ENCODE data around the gene SIRT4.

SIRT4 gene

GRCh38 chr12:120258323-120258896 lies 43.7 kb upstream of the SIRT4 start:
- no peak for DNase-seq
- peak overlapping the region in 1 of 2 experiments; percentile 37 for H3K4me3 ChIP-seq (ENCODE audit: insufficient read depth in 1 of 2, low read depth in 1 of 2, low read length in 2 of 2)
- H3K27me3 ChIP-seq (ENCODE audit: control insufficient read depth in 1 of 2, insufficient read depth in 1 of 2, low read length in 2 of 2): no peaks in the 10 kb centered on the region
- H3K9me3 ChIP-seq (ENCODE audit: control insufficient read depth, low read length): no peaks in the 10 kb centered on the region
- H3K18ac ChIP-seq (ENCODE audit: low read depth in 1 of 2, low read length in 2 of 2): peak overlapping the region in 1 of 2 experiments; percentile 3
- peaks cover 9 to 43% of the 10 kb centered on the region in 2 experiments for H3K36me3 ChIP-seq (ENCODE audit: control insufficient read depth in 1 of 2, insufficient read depth in 2 of 2, low read depth in 1 of 2, low read length in 2 of 2)
- H3K4me2 ChIP-seq (ENCODE audit: low read length, poor library complexity, severe bottlenecking): no peak overlapping the region
- H3K27ac ChIP-seq (ENCODE audit: low read length, poor library complexity, severe bottlenecking): no peak overlapping the region
- H2AK5ac ChIP-seq (ENCODE audit: low read length, severe bottlenecking): no peak overlapping the region
- no peak overlapping the region for H2BK5ac ChIP-seq (ENCODE audit: low read depth, low read length, poor library complexity, severe bottlenecking)
- no peak overlapping the region for H2BK120ac ChIP-seq (ENCODE audit: low read depth, low read length)
- peaks cover 30% of the 10 kb centered on the region for H3K4me1 ChIP-seq (ENCODE audit: control insufficient read depth, insufficient read depth, low read depth, low read length)
- WGBS: 96% methylated on average over 4 of the region's 5 CpGs
- H2AFZ ChIP-seq (ENCODE audit: low read depth, low read length): no peak overlapping the region
- H3K4ac ChIP-seq (ENCODE audit: low read depth in 1 of 2, low read length in 2 of 2): peak overlapping the region in 1 of 2 experiments; percentile 31
- H4K8ac ChIP-seq (ENCODE audit: low read length): no peak overlapping the region
- H3K23ac ChIP-seq (ENCODE audit: low read length in 2 of 2): no peak overlapping the region
- H3K14ac ChIP-seq (ENCODE audit: low read length in 2 of 2): peak overlapping the region in 1 of 2 experiments; percentile 92
- H2BK12ac ChIP-seq (ENCODE audit: low read length in 2 of 2): no peak overlapping the region
- peak overlapping the region; percentile 2 for H3K9ac ChIP-seq (ENCODE audit: low read length)
- H4K91ac ChIP-seq (ENCODE audit: low read length): peak overlapping the region; percentile 53
- no peak overlapping the region for H2BK15ac ChIP-seq (ENCODE audit: low read depth, poor library complexity, severe bottlenecking)
- no peaks in the 10 kb centered on the region for H3K79me1 ChIP-seq (replicated peaks; ENCODE audit: low read length, poor library complexity, severe bottlenecking)

- DNase-seq: no peak
Measured at GRCh38 chr12:120259418-120260202, 42.5 kb upstream of the SIRT4 start.

GRCh38 chr12:120260607-120261006 lies 41.5 kb upstream of the SIRT4 start:
- no peak overlapping the region for H2BK12ac ChIP-seq (ENCODE audit: low read length in 2 of 2)
- H3K79me1 ChIP-seq (replicated peaks; ENCODE audit: low read length, poor library complexity, severe bottlenecking): no peaks in the 10 kb centered on the region
- peaks cover 37% of the 10 kb centered on the region for H3K4me1 ChIP-seq (ENCODE audit: control insufficient read depth, insufficient read depth, low read depth, low read length)
- H4K8ac ChIP-seq (ENCODE audit: low read length): no peak overlapping the region
- no peaks in the 10 kb centered on the region for H3K27me3 ChIP-seq (ENCODE audit: control insufficient read depth in 1 of 2, insufficient read depth in 1 of 2, low read length in 2 of 2)
- no peak overlapping the region for H3K27ac ChIP-seq (ENCODE audit: low read length, poor library complexity, severe bottlenecking)
- H2AFZ ChIP-seq (ENCODE audit: low read depth, low read length): no peak overlapping the region
- no peaks in the 10 kb centered on the region for H3K9me3 ChIP-seq (ENCODE audit: control insufficient read depth, low read length)
- no peak overlapping the region for H3K4me2 ChIP-seq (ENCODE audit: low read length, poor library complexity, severe bottlenecking)
- H3K4ac ChIP-seq (ENCODE audit: low read depth in 1 of 2, low read length in 2 of 2): no peak overlapping the region
- WGBS: over 99% methylated on average over 5 of the region's 5 CpGs
- H4K91ac ChIP-seq (ENCODE audit: low read length): no peak overlapping the region
- no peak overlapping the region for H2BK5ac ChIP-seq (ENCODE audit: low read depth, low read length, poor library complexity, severe bottlenecking)
- DNase-seq: no peak
- H3K36me3 ChIP-seq (ENCODE audit: control insufficient read depth in 1 of 2, insufficient read depth in 2 of 2, low read depth in 1 of 2, low read length in 2 of 2): peaks cover 9 to 28% of the 10 kb centered on the region in 2 experiments
- H3K18ac ChIP-seq (ENCODE audit: low read depth in 1 of 2, low read length in 2 of 2): no peak overlapping the region
- H3K23ac ChIP-seq (ENCODE audit: low read length in 2 of 2): no peak overlapping the region
- no peak overlapping the region for H2BK15ac ChIP-seq (ENCODE audit: low read depth, poor library complexity, severe bottlenecking)
- peak overlapping the region in 1 of 2 experiments; percentile 29 for H3K4me3 ChIP-seq (ENCODE audit: insufficient read depth in 1 of 2, low read depth in 1 of 2, low read length in 2 of 2)
- H2AK5ac ChIP-seq (ENCODE audit: low read length, severe bottlenecking): peak overlapping the region; percentile 37
- H2BK120ac ChIP-seq (ENCODE audit: low read depth, low read length): no peak overlapping the region
- no peak overlapping the region for H3K9ac ChIP-seq (ENCODE audit: low read length)
- H3K14ac ChIP-seq (ENCODE audit: low read length in 2 of 2): no peak overlapping the region

More at GRCh38 chr12:120259418-120260202, 42.5 kb upstream of the SIRT4 start:
- Histone ChIP-seq H2BK15ac (ENCODE audit: low read depth, poor library complexity, severe bottlenecking) (no peak overlapping the region), H3K14ac (ENCODE audit: low read length in 2 of 2) (no peak overlapping the region), H2AK5ac (ENCODE audit: low read length, severe bottlenecking) (peak overlapping the region; percentile 82), H2AFZ (ENCODE audit: low read depth, low read length) (no peak overlapping the region), H3K4ac (ENCODE audit: low read depth in 1 of 2, low read length in 2 of 2) (peak overlapping the region in 1 of 2 experiments; percentile 48), H3K4me2 (ENCODE audit: low read length, poor library complexity, severe bottlenecking) (no peak overlapping the region), H2BK5ac (ENCODE audit: low read depth, low read length, poor library complexity, severe bottlenecking) (no peak overlapping the region), H2BK12ac (ENCODE audit: low read length in 2 of 2) (no peak overlapping the region), H3K27me3 (ENCODE audit: control insufficient read depth in 1 of 2, insufficient read depth in 1 of 2, low read length in 2 of 2) (no peaks in the 10 kb centered on the region), H4K8ac (ENCODE audit: low read length) (peak overlapping the region; percentile 2), H3K36me3 (ENCODE audit: control insufficient read depth in 1 of 2, insufficient read depth in 2 of 2, low read depth in 1 of 2, low read length in 2 of 2) (peaks cover 9 to 36% of the 10 kb centered on the region in 2 experiments), H3K4me1 (ENCODE audit: control insufficient read depth, insufficient read depth, low read depth, low read length) (peaks cover 36% of the 10 kb centered on the region), H2BK120ac (ENCODE audit: low read depth, low read length) (no peak overlapping the region), H3K79me1 (replicated peaks; ENCODE audit: low read length, poor library complexity, severe bottlenecking) (no peaks in the 10 kb centered on the region), H3K27ac (ENCODE audit: low read length, poor library complexity, severe bottlenecking) (no peak overlapping the region), H3K9ac (ENCODE audit: low read length) (peak overlapping the region; percentile 1), H4K91ac (ENCODE audit: low read length) (no peak overlapping the region), H3K4me3 (ENCODE audit: insufficient read depth in 1 of 2, low read depth in 1 of 2, low read length in 2 of 2) (peak overlapping the region in 1 of 2 experiments; percentile 42), H3K9me3 (ENCODE audit: control insufficient read depth, low read length) (no peaks in the 10 kb centered on the region), H3K23ac (ENCODE audit: low read length in 2 of 2) (peak overlapping the region in 1 of 2 experiments; percentile 34), H3K18ac (ENCODE audit: low read depth in 1 of 2, low read length in 2 of 2) (peak overlapping the region in 1 of 2 experiments; percentile 24)
- WGBS: 95% methylated on average over 8 of the region's 8 CpGs
